ENCODE measurements around the gene PLCB4. TPM values are rescaled to one million over a fixed set of nuclear protein-coding genes. Genes with fewer than 3 reads are reported as not detected.

The PLCB4 gene
- total RNA-seq, 2 experiments from 2014 or later = 0.06 TPM; not detected in 1

DNA sequence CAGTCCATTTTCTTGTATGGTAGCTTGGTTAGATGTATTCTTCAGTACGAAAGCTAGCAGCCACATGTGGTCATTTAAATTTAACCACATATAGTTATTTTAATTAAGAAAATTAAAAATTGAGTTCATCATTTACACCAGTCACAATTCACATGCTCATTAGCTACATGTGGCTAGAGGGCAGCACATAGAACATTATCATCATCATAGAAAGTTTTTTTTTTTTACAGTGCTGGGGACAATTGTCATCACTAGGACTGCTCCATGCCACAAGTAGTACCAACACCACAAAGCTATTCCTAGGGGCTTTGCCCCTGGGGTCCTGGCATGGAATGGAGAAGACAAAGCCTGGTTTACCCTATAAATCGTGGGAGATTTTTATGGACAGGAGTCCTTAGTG, 30.5 kb downstream of the PLCB4 start:
- Mint-ChIP-seq H3K9me3 (no peaks in the 10 kb centered on the region), H3K4me1 (ENCODE audit: low read depth) (no peaks in the 10 kb centered on the region), H3K27me3 (no peaks in the 10 kb centered on the region), H3K4me3 (no peak overlapping the region), H3K36me3 (ENCODE audit: low read depth) (no peaks in the 10 kb centered on the region), H3K27ac (no peak overlapping the region)
- no peak overlapping the region for H3K27ac ChIP-seq (ENCODE audit: low read depth in 1 of 2, low read length in 2 of 2)
- no peaks in the 10 kb centered on the region for H3K36me3 ChIP-seq (ENCODE audit: insufficient read depth, low read length)
- no peak for TF ChIP-seq CTCF (IDR thresholded peaks at IDR 0.05)
- ChIA-PET POLR2A (no interaction called here), CTCF (no interaction called here)
- no peaks in the 10 kb centered on the region for H3K4me1 ChIP-seq (ENCODE audit: insufficient read depth, low read length)
- no peak overlapping the region for H3K4me3 ChIP-seq (ENCODE audit: low read length)
- intact Hi-C loops (cut with DNase I, micrococcal nuclease) = no loop called here
- H3K9me3 ChIP-seq (ENCODE audit: control insufficient read depth in 1 of 2, insufficient read depth in 1 of 2, low read length in 2 of 2) = no peaks in the 10 kb centered on the region
- no peak for ATAC-seq (ENCODE audit: poor library complexity)
- no peak for DNase-seq
- H3K27me3 ChIP-seq (ENCODE audit: control insufficient read depth in 1 of 2, insufficient read depth in 2 of 2, low read length in 2 of 2) = no peaks in the 10 kb centered on the region

GRCh38 chr20:9100691-9101090, 31.8 kb downstream of the PLCB4 start:
- DNase-seq (no peak), ATAC-seq (ENCODE audit: poor library complexity) (no peak)
- no peaks in the 10 kb centered on the region for H3K9me3 ChIP-seq (ENCODE audit: control insufficient read depth in 1 of 2, insufficient read depth in 1 of 2, low read length in 2 of 2)
- H3K36me3 Mint-ChIP-seq (ENCODE audit: low read depth) = no peaks in the 10 kb centered on the region
- no peak overlapping the region for H3K4me3 Mint-ChIP-seq
- H3K27ac ChIP-seq (ENCODE audit: low read depth in 1 of 2, low read length in 2 of 2) = no peak overlapping the region
- POLR2A ChIA-PET = no interaction called here
- H3K27ac Mint-ChIP-seq = no peak overlapping the region
- no peak overlapping the region for H3K4me3 ChIP-seq (ENCODE audit: low read length)
- intact Hi-C loops (cut with DNase I, micrococcal nuclease) = no loop called here
- CTCF ChIA-PET = no interaction called here
- no peak for TF ChIP-seq CTCF (IDR thresholded peaks at IDR 0.05)
- H3K9me3 Mint-ChIP-seq = no peaks in the 10 kb centered on the region
- no peaks in the 10 kb centered on the region for H3K27me3 Mint-ChIP-seq
- no peaks in the 10 kb centered on the region for H3K4me1 ChIP-seq (ENCODE audit: insufficient read depth, low read length)
- H3K36me3 ChIP-seq (ENCODE audit: insufficient read depth, low read length) = no peaks in the 10 kb centered on the region
- H3K27me3 ChIP-seq (ENCODE audit: control insufficient read depth in 1 of 2, insufficient read depth in 2 of 2, low read length in 2 of 2) = no peaks in the 10 kb centered on the region
- no peaks in the 10 kb centered on the region for H3K4me1 Mint-ChIP-seq (ENCODE audit: low read depth)

DNA sequence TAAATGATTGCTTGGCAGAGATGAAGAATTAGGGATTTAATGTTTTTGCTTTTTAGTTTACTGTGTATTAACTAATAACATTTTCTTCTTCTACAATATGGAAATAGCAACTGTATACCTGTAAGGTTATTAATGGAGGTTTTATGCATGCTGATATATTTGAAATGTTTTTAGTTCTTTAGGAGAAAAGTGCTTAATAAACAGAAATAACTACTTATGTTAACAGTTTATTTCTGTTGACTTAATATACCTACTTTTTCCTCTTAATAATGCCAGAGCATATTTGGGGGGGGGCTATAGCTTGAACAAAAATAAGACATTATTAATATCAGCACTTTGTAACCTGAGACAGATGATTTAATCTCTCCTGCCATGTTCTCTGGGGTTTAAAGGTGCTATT, 33.6 kb downstream of the PLCB4 start:
- no peaks in the 10 kb centered on the region for H3K36me3 Mint-ChIP-seq (ENCODE audit: low read depth)
- no peaks in the 10 kb centered on the region for H3K9me3 Mint-ChIP-seq
- H3K4me3 Mint-ChIP-seq = no peak overlapping the region
- Histone ChIP-seq H3K4me1 (ENCODE audit: insufficient read depth, low read length) (no peaks in the 10 kb centered on the region), H3K27ac (ENCODE audit: low read depth in 1 of 2, low read length in 2 of 2) (no peak overlapping the region), H3K4me3 (ENCODE audit: low read length) (no peak overlapping the region), H3K36me3 (ENCODE audit: insufficient read depth, low read length) (no peaks in the 10 kb centered on the region), H3K27me3 (ENCODE audit: control insufficient read depth in 1 of 2, insufficient read depth in 2 of 2, low read length in 2 of 2) (no peaks in the 10 kb centered on the region), H3K9me3 (ENCODE audit: control insufficient read depth in 1 of 2, insufficient read depth in 1 of 2, low read length in 2 of 2) (no peaks in the 10 kb centered on the region)
- H3K27ac Mint-ChIP-seq = no peak overlapping the region
- H3K27me3 Mint-ChIP-seq = no peaks in the 10 kb centered on the region
- ChIA-PET CTCF (no interaction called here), POLR2A (no interaction called here)
- no peak for DNase-seq
- H3K4me1 Mint-ChIP-seq (ENCODE audit: low read depth) = no peaks in the 10 kb centered on the region
- TF ChIP-seq CTCF (IDR thresholded peaks at IDR 0.05) = no peak
- intact Hi-C loops (cut with DNase I, micrococcal nuclease) = no loop called here
- no peak for ATAC-seq (ENCODE audit: poor library complexity)

Data from CD4-positive, alpha-beta T cell (primary cell).